ENCODE measurements around the gene HOXA3.

Gene HOXA3

GRCh38 chr7:27148756-27149641, 3.4 kb downstream of the HOXA3 start:
- DNase-seq (ENCODE audit: low read depth, low spot score), result no peak
- CTCF ChIA-PET, result interaction anchor here (0.6 to 4.7 kb wide), 16 partner anchors 8 to 1256 kb away, joined by 3 to 52 read pairs (median 4); partner anchors contain the start of genes HOXA4 and HOXA7
- no peak overlapping the region for H3K4me3 ChIP-seq (ENCODE audit: low read depth, low read length)
- TF ChIP-seq CTCF (IDR thresholded peaks at IDR 0.05; ENCODE audit: insufficient read depth, low read length, missing control alignments), result no peak
- POLR2A ChIA-PET, result no interaction called here

GRCh38 chr7:27148031-27148755, 4.2 kb downstream of the HOXA3 start:
- no peak for TF ChIP-seq CTCF (IDR thresholded peaks at IDR 0.05; ENCODE audit: insufficient read depth, low read length, missing control alignments)
- H3K4me3 ChIP-seq (ENCODE audit: low read depth, low read length), result peak overlapping the region; percentile 33
- POLR2A ChIA-PET, result no interaction called here
- DNase-seq (ENCODE audit: low read depth, low spot score), result no peak
- CTCF ChIA-PET, result interaction anchor here (1.0 to 4.7 kb wide), 8 partner anchors 10 to 1255 kb away, joined by 3 to 52 read pairs (median 10); partner anchors contain the start of genes HOXA4 and HOXA7

GRCh38 chr7:27147199-27148030, 5.0 kb downstream of the HOXA3 start, which contains the start of gene HOXA6:
HOXA6 (minus strand) TSS chr7:27147774; CDS start chr7:27147749, 25 bp downstream.
- peak within 1 kb of the TSS; percentile 33 for H3K4me3 ChIP-seq (ENCODE audit: low read depth, low read length)
- no peak for TF ChIP-seq CTCF (IDR thresholded peaks at IDR 0.05; ENCODE audit: insufficient read depth, low read length, missing control alignments)
- no peak for DNase-seq (ENCODE audit: low read depth, low spot score)
- ChIA-PET CTCF (interaction anchor here (1.2 to 4.7 kb wide), 5 partner anchors 11 to 294 kb away, joined by 3 to 34 read pairs (median 22); partner anchors contain the start of gene HOXA7), POLR2A (no interaction called here)

- CTCF ChIA-PET, result interaction anchor here (1.2 to 4.7 kb wide), 2 partner anchors 15 to 19 kb away, joined by 3 to 26 read pairs; no protein-coding TSS in a partner anchor
Measured at GRCh38 chr7:27146491-27147198, 5.7 kb downstream of the HOXA3 start.

More at GRCh38 chr7:27146491-27147198, 5.7 kb downstream of the HOXA3 start:
- no peak for DNase-seq (ENCODE audit: low read depth, low spot score)
- POLR2A ChIA-PET, result no interaction called here
- TF ChIP-seq CTCF (IDR thresholded peaks at IDR 0.05; ENCODE audit: insufficient read depth, low read length, missing control alignments), result no peak
- H3K4me3 ChIP-seq (ENCODE audit: low read depth, low read length), result no peak overlapping the region

Data from AG04449 (cell line).